ENCODE data around the gene ACVR1. TPM values are rescaled to one million over a fixed set of nuclear protein-coding genes. Genes with fewer than 3 reads are reported as not detected.

ACVR1 gene
- total and polyA plus RNA-seq, 2 donors (not counting 3 experiments of a cell fraction or from before 2014, with no cell fraction given), result 24.8 to 33.6 TPM

DNA sequence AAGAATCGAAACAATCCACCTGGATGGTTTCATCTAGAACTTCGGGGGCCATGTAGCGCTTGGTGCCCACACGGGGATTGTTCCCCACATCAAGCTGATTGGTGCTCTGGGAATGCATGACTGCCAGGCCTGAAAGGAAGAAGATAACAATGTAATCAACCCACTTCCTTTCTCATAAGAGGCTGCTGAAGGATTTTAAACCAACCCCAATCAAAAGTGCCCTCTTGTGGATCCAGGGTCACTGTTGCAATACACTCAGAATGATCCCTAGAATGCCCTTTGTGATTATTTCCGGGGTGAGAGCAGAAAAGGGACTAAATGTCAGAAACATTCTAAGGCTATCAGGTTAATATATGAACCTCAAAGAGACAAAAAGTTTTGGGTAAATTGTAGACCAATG, 115.2 kb downstream of the ACVR1 start:
- H3K4me1 ChIP-seq (ENCODE audit: control insufficient read depth, extremely low read depth, insufficient read depth, low read length), result no peaks in the 10 kb centered on the region
- no peak overlapping the region for H3K4me2 ChIP-seq (ENCODE audit: insufficient read depth, low read length)
- ChIA-PET CTCF (no interaction called here), POLR2A (no interaction called here)
- TF ChIP-seq, protein P1, sequence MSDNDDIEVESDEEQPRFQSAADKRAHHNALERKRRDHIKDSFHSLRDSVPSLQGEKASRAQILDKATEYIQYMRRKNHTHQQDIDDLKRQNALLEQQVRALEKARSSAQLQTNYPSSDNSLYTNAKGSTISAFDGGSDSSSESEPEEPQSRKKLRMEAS (IDR thresholded peaks at IDR 0.05; ENCODE audit: insufficient read depth, insufficient read length), result no peak
- no peak for TF ChIP-seq GATA2 (IDR thresholded peaks at IDR 0.05; ENCODE audit: insufficient read depth, insufficient read length, low read depth, low read length)
- TF ChIP-seq POLR2AphosphoS5 (IDR thresholded peaks at IDR 0.05; ENCODE audit: insufficient read depth, low read depth, low read length), result no peak
- TF ChIP-seq POLR2A (IDR thresholded peaks at IDR 0.05; ENCODE audit: low read depth, low read length), result no peak
- TF ChIP-seq JUN (IDR thresholded peaks at IDR 0.05; ENCODE audit: borderline replicate concordance, insufficient read depth, insufficient read length, low read depth), result no peak
- no peak for TF ChIP-seq MYC (IDR thresholded peaks at IDR 0.05; ENCODE audit: low read depth, low read length)
- no peak for TF ChIP-seq EZH2 (IDR thresholded peaks at IDR 0.05; ENCODE audit: borderline replicate concordance, low read depth, low read length, severe bottlenecking)
- TF ChIP-seq, protein P2, sequence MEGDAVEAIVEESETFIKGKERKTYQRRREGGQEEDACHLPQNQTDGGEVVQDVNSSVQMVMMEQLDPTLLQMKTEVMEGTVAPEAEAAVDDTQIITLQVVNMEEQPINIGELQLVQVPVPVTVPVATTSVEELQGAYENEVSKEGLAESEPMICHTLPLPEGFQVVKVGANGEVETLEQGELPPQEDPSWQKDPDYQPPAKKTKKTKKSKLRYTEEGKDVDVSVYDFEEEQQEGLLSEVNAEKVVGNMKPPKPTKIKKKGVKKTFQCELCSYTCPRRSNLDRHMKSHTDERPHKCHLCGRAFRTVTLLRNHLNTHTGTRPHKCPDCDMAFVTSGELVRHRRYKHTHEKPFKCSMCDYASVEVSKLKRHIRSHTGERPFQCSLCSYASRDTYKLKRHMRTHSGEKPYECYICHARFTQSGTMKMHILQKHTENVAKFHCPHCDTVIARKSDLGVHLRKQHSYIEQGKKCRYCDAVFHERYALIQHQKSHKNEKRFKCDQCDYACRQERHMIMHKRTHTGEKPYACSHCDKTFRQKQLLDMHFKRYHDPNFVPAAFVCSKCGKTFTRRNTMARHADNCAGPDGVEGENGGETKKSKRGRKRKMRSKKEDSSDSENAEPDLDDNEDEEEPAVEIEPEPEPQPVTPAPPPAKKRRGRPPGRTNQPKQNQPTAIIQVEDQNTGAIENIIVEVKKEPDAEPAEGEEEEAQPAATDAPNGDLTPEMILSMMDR (IDR thresholded peaks at IDR 0.05; ENCODE audit: extremely low read depth in 1 of 2, insufficient read depth in 1 of 2, low read depth in 1 of 2, low read length in 2 of 2), result no peak
- no peak for TF ChIP-seq FOS (IDR thresholded peaks at IDR 0.05; ENCODE audit: borderline replicate concordance, insufficient read depth, low read length)
- H3K4me3 ChIP-seq (replicated peaks in 1 of 3; ENCODE audit: insufficient read depth in 1 of 3, low read depth in 1 of 3, low read length in 3 of 3), result no peak overlapping the region
- no TSS peak for BruUV-seq (replicated peaks)
- H3K79me2 ChIP-seq (ENCODE audit: control insufficient read depth, insufficient read depth, low read length), result no peaks in the 10 kb centered on the region
- intact Hi-C loops (cut with micrococcal nuclease), result no loop called here
- FAIRE-seq, result no peak
- dilution Hi-C loops (cut with MboI; ENCODE audit: extremely low pct_ligation_motif_present, low sequenced_read_pairs), result no loop called here
- no peaks in the 10 kb centered on the region for H4K20me1 ChIP-seq (replicated peaks; ENCODE audit: control insufficient read depth, extremely low read depth, insufficient read depth, low read length)
- no peaks in the 10 kb centered on the region for H3K36me3 ChIP-seq (ENCODE audit: control insufficient read depth in 2 of 2, extremely low read depth in 1 of 2, insufficient read depth in 2 of 2, low read length in 2 of 2)
- H3K9ac ChIP-seq (replicated peaks; ENCODE audit: extremely low read depth, insufficient read depth, low read length), result no peak overlapping the region
- H3K9me1 ChIP-seq (replicated peaks; ENCODE audit: control insufficient read depth, extremely low read depth, insufficient read depth, low read length), result no peaks in the 10 kb centered on the region
- H2AFZ ChIP-seq (ENCODE audit: low read depth, low read length), result no peak overlapping the region
- no peaks in the 10 kb centered on the region for H3K9me3 ChIP-seq (replicated peaks; ENCODE audit: control insufficient read depth, insufficient read depth, low read length)
- H3K27ac ChIP-seq (ENCODE audit: insufficient read depth, low read depth, low read length), result no peak overlapping the region
- H3K27me3 ChIP-seq (ENCODE audit: control insufficient read depth in 2 of 2, insufficient read depth in 2 of 2, low read length in 2 of 2), result no peaks in the 10 kb centered on the region
- no peak for DNase-seq (ENCODE audit: low read depth, low spot score)

Measured in endothelial cell of umbilical vein (primary cell).